GM18909 (cell line): Measurements from ENCODE around the gene SAMD3.
"Not testable (repeated sequence)": the region's sequence is repeated elsewhere in the genome, so short reads cannot be mapped to it uniquely, and the experiment has no call there.

Source experiments
- ATAC-seq: cut with Tn5 transposase; IDR thresholded peaks from one replicate; pipeline ENCODE4 v1.9.1; 2021; ENCODE audit warnings: mild to moderate bottlenecking; ENCODE audit not compliant: unreplicated experiment, poor library complexity

SAMD3 gene, protein sequence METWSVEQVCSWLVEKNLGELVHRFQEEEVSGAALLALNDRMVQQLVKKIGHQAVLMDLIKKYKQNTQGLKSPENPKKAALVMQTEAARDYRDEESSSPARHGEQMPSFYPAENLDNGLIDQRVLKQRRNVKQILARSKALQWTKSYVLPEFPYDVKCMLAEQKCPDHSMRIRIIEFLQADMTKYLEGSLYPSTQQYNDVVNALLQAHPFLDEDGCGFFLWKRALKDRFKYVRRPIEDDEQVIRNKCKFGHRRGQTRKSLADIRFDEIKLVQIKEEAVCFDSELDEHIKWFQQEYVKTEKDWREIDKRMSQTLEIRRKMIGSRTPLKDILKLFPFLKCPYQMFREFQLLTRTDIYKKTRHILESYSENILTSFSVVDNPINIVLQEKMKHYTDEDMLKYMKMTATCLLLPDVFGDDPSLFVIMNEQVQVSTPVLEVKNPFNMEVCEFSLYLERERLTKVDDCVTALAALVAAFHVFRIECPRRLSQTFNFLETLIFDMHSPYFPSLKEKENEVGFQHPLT

DNA sequence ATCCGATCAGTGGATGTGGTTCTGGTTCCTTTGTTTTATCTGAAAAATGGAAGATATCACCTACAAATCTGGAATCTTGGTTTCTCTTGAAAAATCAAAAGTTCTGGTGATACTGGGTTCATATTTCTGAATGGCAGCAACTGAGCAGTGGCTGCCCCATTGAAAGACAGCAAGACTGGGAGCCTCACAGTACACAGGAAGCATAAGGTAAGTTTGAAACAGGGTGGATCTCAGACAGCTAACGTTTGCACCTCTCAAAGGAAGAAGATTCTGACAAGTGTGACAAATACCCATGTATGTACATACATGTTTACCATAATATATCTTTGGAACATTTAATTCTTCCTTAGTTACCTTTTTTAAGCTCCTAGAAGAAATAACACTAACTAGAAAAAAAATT lies at the start of gene SAMD3:
Gene SAMD3 (minus strand): TSS at position 177 of the 400 bp plus-strand sequence. CDS start 7,678 bp downstream, outside the sequence.
- ATAC-seq: no peak

DNA sequence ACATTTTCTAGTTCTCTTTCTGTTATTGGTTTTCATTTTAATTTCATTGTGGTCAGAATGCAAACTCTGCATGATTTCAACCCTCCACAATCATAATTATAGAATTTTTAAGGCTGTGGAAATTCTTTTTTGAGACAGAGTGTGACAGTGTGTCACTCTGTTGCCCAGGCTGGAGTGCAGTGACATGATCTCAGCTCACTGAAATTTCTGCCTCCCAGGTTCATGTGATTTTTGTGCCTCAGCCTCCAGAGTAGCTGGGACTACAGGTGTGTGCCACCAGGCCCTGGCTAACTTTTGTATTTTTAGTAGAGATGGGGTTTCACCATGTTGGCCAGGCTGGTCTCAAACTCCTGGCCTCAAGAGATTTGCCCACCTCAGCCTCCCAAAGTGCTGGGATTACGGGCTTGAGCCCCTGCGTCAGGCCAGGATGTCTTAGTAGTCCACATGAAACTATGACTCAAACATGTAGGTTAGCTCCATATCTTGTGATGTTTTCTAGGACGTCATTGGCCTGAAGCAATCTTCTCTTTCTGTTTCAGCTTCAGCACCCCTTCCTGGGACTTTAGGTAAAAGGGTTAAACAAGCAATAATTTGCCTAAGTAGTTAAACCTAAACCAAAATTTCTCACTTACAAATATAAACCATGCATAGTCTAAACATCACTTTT lies 47.4 kb upstream of the SAMD3 start:
- peak; percentile 76 for ATAC-seq

DNA sequence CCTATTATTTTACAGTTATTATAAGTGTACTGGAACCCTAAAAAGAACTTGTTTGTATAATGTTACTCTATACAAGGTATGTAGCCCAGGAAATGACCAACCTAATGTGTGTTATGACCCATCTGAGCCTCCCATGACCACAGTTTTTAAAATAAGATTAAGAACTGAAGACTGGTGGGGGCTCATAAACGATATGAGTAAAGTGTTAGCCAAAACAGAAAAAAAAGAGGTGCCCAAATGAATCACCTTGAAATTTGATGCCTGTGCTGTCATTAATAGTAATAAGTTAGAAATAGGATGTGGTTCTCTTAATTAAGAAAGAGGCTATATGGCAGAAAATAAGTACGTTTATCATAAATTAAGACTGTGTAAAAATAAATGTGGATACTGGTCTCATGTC lies 42.8 kb upstream of the SAMD3 start:
- ATAC-seq: not testable (repeated sequence)

- no peak for ATAC-seq
Observed at GRCh38 chr6:130262008-130262407, 39.3 kb upstream of the SAMD3 start.

DNA sequence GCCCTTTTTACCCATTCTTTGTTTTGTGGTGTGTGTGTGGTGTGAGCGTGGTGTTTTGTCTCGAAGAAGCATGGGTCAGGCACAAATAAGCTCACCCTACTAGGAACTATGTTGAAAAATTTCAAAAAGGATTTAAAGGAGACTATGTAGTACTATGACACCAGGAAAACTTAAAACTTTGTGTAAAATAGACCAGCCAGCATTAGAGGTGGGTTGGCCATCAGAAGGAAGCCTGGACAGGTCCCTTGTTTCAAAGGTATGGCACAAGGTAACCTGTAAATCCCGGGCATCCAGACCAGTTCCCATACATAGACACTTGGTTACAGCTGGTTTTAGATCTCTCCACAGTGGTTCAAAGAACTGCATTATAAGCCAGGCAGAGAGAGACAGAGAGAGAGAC lies 38.8 kb upstream of the SAMD3 start:
- not testable (repeated sequence) for ATAC-seq

- ATAC-seq: peak; percentile 50
Observed at GRCh38 chr6:130260614-130261241, 38.0 kb upstream of the SAMD3 start.

GRCh38 chr6:130260050-130260462 lies 37.3 kb upstream of the SAMD3 start:
- peak; percentile 74 for ATAC-seq

- ATAC-seq: peak; percentile 22
Observed at GRCh38 chr6:130259557-130259956, 36.8 kb upstream of the SAMD3 start.

- ATAC-seq: peak; percentile 31
Observed at GRCh38 chr6:130259140-130259539, 36.4 kb upstream of the SAMD3 start.

- ATAC-seq: no peak
Observed at GRCh38 chr6:130252527-130253237, 29.9 kb upstream of the SAMD3 start.

DNA sequence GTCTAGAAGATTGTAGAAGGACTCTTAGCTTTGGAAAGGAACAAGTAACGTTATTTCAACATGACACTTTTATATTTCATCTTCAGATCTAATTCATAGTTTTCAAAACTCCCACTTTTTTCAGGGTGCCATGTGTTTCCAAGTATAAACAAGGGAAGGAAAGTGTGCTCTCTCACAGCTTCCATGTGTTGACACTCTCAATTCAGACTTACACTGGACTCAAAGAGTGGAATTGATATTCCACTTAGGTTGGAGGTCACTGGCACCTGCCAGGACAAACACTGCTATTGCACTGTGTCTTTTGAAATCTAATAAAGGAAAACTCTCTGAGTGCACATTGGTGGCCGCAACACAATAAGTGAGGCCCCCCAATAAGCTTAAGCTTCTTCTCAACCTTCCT lies 22.5 kb upstream of the SAMD3 start:
- ATAC-seq: no peak

GRCh38 chr6:130244728-130245127 lies 22.0 kb upstream of the SAMD3 start:
- ATAC-seq: no peak

- ATAC-seq: no peak
Observed at GRCh38 chr6:130240232-130240631, 17.5 kb upstream of the SAMD3 start.

GRCh38 chr6:130239755-130240154 lies 17.0 kb upstream of the SAMD3 start:
- no peak for ATAC-seq

DNA sequence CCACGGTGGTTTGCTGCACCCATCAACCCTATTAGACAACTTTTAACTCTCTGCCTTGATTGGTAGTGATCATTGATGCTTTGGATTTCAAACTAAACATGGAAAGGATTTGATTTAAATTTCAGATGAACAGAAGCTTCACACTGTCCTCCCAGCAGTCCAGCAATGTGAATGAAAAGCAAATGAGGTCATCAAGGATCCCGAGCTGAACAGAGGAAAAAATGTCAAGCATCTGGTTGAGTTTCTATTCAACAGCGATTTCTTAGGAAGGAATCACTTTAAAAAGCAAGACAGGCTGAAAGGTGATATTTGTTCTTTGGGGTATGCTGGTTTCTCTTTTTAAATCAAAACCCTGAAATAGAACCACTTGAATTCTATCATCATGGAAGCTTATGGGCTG lies 10.6 kb upstream of the SAMD3 start:
- ATAC-seq: no peak

GRCh38 chr6:130230531-130230930 lies 7.8 kb upstream of the SAMD3 start:
- ATAC-seq: not testable (repeated sequence)

DNA sequence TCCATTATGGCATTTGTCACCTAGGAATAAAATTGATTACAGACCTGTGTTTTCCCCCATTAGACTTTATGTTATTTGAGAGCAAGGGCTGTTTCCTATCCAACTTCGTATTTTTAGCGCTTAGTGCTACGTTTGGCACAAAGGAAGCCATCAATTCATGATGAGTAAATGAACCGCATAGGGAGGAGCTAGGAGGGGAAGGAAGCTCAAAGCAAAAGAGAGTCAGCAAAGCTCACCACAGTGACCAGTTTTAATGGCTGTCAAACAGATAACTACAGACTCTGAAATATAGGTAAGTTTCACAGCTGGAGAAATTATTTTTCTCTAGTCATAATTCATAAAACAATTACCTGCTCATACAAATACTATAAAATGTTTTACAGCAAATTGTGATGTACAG lies 6.9 kb upstream of the SAMD3 start:
- no peak for ATAC-seq

DNA sequence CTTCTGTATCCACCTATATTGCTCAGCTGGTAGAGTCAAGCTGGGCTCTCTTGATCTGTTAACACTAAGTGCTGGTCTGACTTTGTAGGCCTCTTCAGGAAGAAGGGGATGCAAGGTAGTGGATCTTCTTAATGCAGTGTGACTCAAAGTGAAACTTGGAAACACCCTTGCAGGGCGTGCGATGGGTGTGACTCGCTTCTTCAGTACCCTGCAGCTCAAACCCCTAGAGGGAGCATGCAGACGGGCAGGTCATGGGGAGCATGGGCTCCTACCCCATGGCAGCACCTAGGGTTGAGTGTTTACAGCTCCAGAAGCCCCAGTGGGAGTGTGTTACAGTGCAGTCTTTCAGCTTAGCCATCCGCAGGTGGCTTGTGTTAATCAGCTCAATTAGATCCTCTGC lies 757 bp upstream of the SAMD3 start:
- peak; percentile 98 for ATAC-seq

- ATAC-seq: no peak
Observed at GRCh38 chr6:130218134-130218533, 4.6 kb downstream of the SAMD3 start.

- no peak for ATAC-seq
Observed at GRCh38 chr6:130216620-130217019, 6.1 kb downstream of the SAMD3 start.
